ENCODE measurements around the gene PRKRIP1. TPM values are rescaled to one million over a fixed set of nuclear protein-coding genes. Genes with fewer than 3 reads are reported as not detected.
"Not testable (repeated sequence)": the region's sequence is repeated elsewhere in the genome, so short reads cannot be mapped to it uniquely, and the experiment has no call there.

The PRKRIP1 gene
- total and polyA plus RNA-seq, 5 donors, result 14.6 to 20.5 (median 15.3) TPM

- H3K4me1 ChIP-seq (ENCODE audit: control insufficient read depth, insufficient read depth, low read length); DNase-seq; H3K4me3 ChIP-seq (ENCODE audit: low read length); H3K27me3 ChIP-seq (ENCODE audit: control insufficient read depth, insufficient read depth); H3K27ac ChIP-seq (ENCODE audit: low read length); ATAC-seq; intact Hi-C loops (cut with DNase I); H3K9me3 ChIP-seq (ENCODE audit: control insufficient read depth, low read length): not testable (repeated sequence)
- WGBS, result 75% methylated on average over 6 of the region's 7 CpGs
Observed at GRCh38 chr7:102381696-102382425, 14.3 kb upstream of the PRKRIP1 start.

- no peak for DNase-seq
- whole genome bisulfite sequencing, result 95% methylated on average over 6 of the region's 6 CpGs
- Histone ChIP-seq H3K4me3 (ENCODE audit: low read length) (no peak overlapping the region), H3K9me3 (ENCODE audit: control insufficient read depth, low read length) (no peaks in the 10 kb centered on the region), H3K4me1 (ENCODE audit: control insufficient read depth, insufficient read depth, low read length) (no peaks in the 10 kb centered on the region), H3K27me3 (ENCODE audit: control insufficient read depth, insufficient read depth) (no peaks in the 10 kb centered on the region), H3K27ac (ENCODE audit: low read length) (no peak overlapping the region)
- ATAC-seq, result no peak
- intact Hi-C loops (cut with DNase I), result no loop called here
Observed at GRCh38 chr7:102387064-102387463, 9.1 kb upstream of the PRKRIP1 start.

- ATAC-seq (no peak), DNase-seq (no peak)
- 89% methylated on average over 3 of the region's 3 CpGs for WGBS
- intact Hi-C loops (cut with DNase I), result loop anchor here (2.0 to 10.0 kb wide), 3 partner anchors 103 to 109 kb away; partner anchors contain the start of gene SH2B2 (in 2 of the 4)
- Histone ChIP-seq H3K4me1 (ENCODE audit: control insufficient read depth, insufficient read depth, low read length) (no peaks in the 10 kb centered on the region), H3K27ac (ENCODE audit: low read length) (no peak overlapping the region), H3K27me3 (ENCODE audit: control insufficient read depth, insufficient read depth) (no peaks in the 10 kb centered on the region), H3K4me3 (ENCODE audit: low read length) (no peak overlapping the region), H3K9me3 (ENCODE audit: control insufficient read depth, low read length) (no peaks in the 10 kb centered on the region)
Observed at GRCh38 chr7:102389810-102390209, 6.4 kb upstream of the PRKRIP1 start.

- WGBS, result 66% methylated on average over 12 of the region's 12 CpGs
Observed at GRCh38 chr7:102390697-102391484, 5.3 kb upstream of the PRKRIP1 start.

GRCh38 chr7:102392330-102392729 lies 3.8 kb upstream of the PRKRIP1 start:
- 95% methylated on average over 1 of the region's 1 CpG for WGBS
- DNase-seq (no peak), ATAC-seq (no peak)
- Histone ChIP-seq H3K9me3 (ENCODE audit: control insufficient read depth, low read length) (no peaks in the 10 kb centered on the region), H3K27ac (ENCODE audit: low read length) (no peak overlapping the region), H3K27me3 (ENCODE audit: control insufficient read depth, insufficient read depth) (no peaks in the 10 kb centered on the region), H3K4me1 (ENCODE audit: control insufficient read depth, insufficient read depth, low read length) (peaks cover 2% of the 10 kb centered on the region), H3K4me3 (ENCODE audit: low read length) (no peak overlapping the region)
- intact Hi-C loops (cut with DNase I), result loop anchor here in 2 of 4 donors (5.0 to 10.0 kb wide), 2 partner anchors 105 to 108 kb away; partner anchors contain the start of gene SH2B2 (in 2 of the 2)

More at GRCh38 chr7:102390697-102391484, 5.3 kb upstream of the PRKRIP1 start:
- Histone ChIP-seq H3K9me3 (ENCODE audit: control insufficient read depth, low read length) (no peaks in the 10 kb centered on the region), H3K27ac (ENCODE audit: low read length) (no peak overlapping the region), H3K4me1 (ENCODE audit: control insufficient read depth, insufficient read depth, low read length) (no peaks in the 10 kb centered on the region), H3K27me3 (ENCODE audit: control insufficient read depth, insufficient read depth) (no peaks in the 10 kb centered on the region), H3K4me3 (ENCODE audit: low read length) (no peak overlapping the region)
- peak; percentile 81 to 83 for ATAC-seq
- peak; percentile 81 to 92 (median 90) for DNase-seq
- intact Hi-C loops (cut with DNase I), result loop anchor here (2.0 to 10.0 kb wide), 3 partner anchors 104 to 110 kb away; partner anchors contain the start of gene SH2B2 (in 2 of the 4)

- DNase-seq (no peak), ATAC-seq (no peak)
- H3K27ac ChIP-seq (ENCODE audit: low read length), result no peak overlapping the region
- H3K4me3 ChIP-seq (ENCODE audit: low read length), result no peak overlapping the region
- intact Hi-C loops (cut with DNase I), result loop anchor here in 2 of 4 donors (5.0 to 10.0 kb wide), 2 partner anchors 106 to 109 kb away; partner anchors contain the start of gene SH2B2 (in 2 of the 2)
- 85% methylated on average over 9 of the region's 9 CpGs for WGBS
- H3K4me1 ChIP-seq (ENCODE audit: control insufficient read depth, insufficient read depth, low read length), result peaks cover 2% of the 10 kb centered on the region
- H3K27me3 ChIP-seq (ENCODE audit: control insufficient read depth, insufficient read depth), result no peaks in the 10 kb centered on the region
- no peaks in the 10 kb centered on the region for H3K9me3 ChIP-seq (ENCODE audit: control insufficient read depth, low read length)
Observed at GRCh38 chr7:102393467-102393866, 2.7 kb upstream of the PRKRIP1 start.

- DNase-seq (no peak), ATAC-seq (peak in 1 of 2 donors; percentile 19)
- intact Hi-C loops (cut with DNase I), result loop anchor here in 1 of 4 donors (10.0 kb wide), 1 partner anchor 111 kb away; the partner anchor contains the start of gene SH2B2
- Histone ChIP-seq H3K4me3 (ENCODE audit: low read length) (peak overlapping the region; percentile 91), H3K27ac (ENCODE audit: low read length) (peak overlapping the region; percentile 82), H3K4me1 (ENCODE audit: control insufficient read depth, insufficient read depth, low read length) (peaks cover 2% of the 10 kb centered on the region), H3K27me3 (ENCODE audit: control insufficient read depth, insufficient read depth) (no peaks in the 10 kb centered on the region), H3K9me3 (ENCODE audit: control insufficient read depth, low read length) (no peaks in the 10 kb centered on the region)
- WGBS, result 11% methylated on average over 9 of the region's 9 CpGs
Observed at GRCh38 chr7:102395592-102395872, 631 bp upstream of the PRKRIP1 start.

- Histone ChIP-seq H3K9me3 (ENCODE audit: control insufficient read depth, low read length) (no peaks in the 10 kb centered on the region), H3K4me1 (ENCODE audit: control insufficient read depth, insufficient read depth, low read length) (peaks cover 2% of the 10 kb centered on the region), H3K27ac (ENCODE audit: low read length) (peak overlapping the region; percentile 61), H3K4me3 (ENCODE audit: low read length) (peak overlapping the region; percentile 91), H3K27me3 (ENCODE audit: control insufficient read depth, insufficient read depth) (no peaks in the 10 kb centered on the region)
- peak in 1 of 2 donors; percentile 11 for ATAC-seq
- under 1% methylated on average over 12 of the region's 12 CpGs for WGBS
- intact Hi-C loops (cut with DNase I), result loop anchor here in 1 of 4 donors (10.0 kb wide), 1 partner anchor 112 kb away; the partner anchor contains the start of gene SH2B2
- no peak for DNase-seq
Observed at GRCh38 chr7:102396710-102397019, 502 bp downstream of the PRKRIP1 start.

GRCh38 chr7:102398543-102398942 lies 2.4 kb downstream of the PRKRIP1 start:
- Histone ChIP-seq H3K9me3 (ENCODE audit: control insufficient read depth, low read length) (no peaks in the 10 kb centered on the region), H3K27ac (ENCODE audit: low read length) (no peak overlapping the region), H3K27me3 (ENCODE audit: control insufficient read depth, insufficient read depth) (no peaks in the 10 kb centered on the region), H3K4me3 (ENCODE audit: low read length) (no peak overlapping the region), H3K4me1 (ENCODE audit: control insufficient read depth, insufficient read depth, low read length) (peaks cover 2% of the 10 kb centered on the region)
- 95% methylated on average over 8 of the region's 8 CpGs for WGBS
- intact Hi-C loops (cut with DNase I), result loop anchor here in 1 of 4 donors (10.0 kb wide), 1 partner anchor 114 kb away; the partner anchor contains the start of gene SH2B2
- DNase-seq, result no peak
- ATAC-seq, result no peak

- no peak overlapping the region for H3K4me3 ChIP-seq (ENCODE audit: low read length)
- peaks cover 2% of the 10 kb centered on the region for H3K4me1 ChIP-seq (ENCODE audit: control insufficient read depth, insufficient read depth, low read length)
- no peaks in the 10 kb centered on the region for H3K9me3 ChIP-seq (ENCODE audit: control insufficient read depth, low read length)
- 89% methylated on average over 5 of the region's 5 CpGs for WGBS
- intact Hi-C loops (cut with DNase I), result no loop called here
- no peak overlapping the region for H3K27ac ChIP-seq (ENCODE audit: low read length)
- DNase-seq (no peak), ATAC-seq (no peak)
- no peaks in the 10 kb centered on the region for H3K27me3 ChIP-seq (ENCODE audit: control insufficient read depth, insufficient read depth)
Observed at GRCh38 chr7:102400360-102400759, 4.2 kb downstream of the PRKRIP1 start.

GRCh38 chr7:102403563-102403962 lies 7.4 kb downstream of the PRKRIP1 start:
- Histone ChIP-seq H3K4me3 (ENCODE audit: low read length) (no peak overlapping the region), H3K9me3 (ENCODE audit: control insufficient read depth, low read length) (no peaks in the 10 kb centered on the region), H3K27me3 (ENCODE audit: control insufficient read depth, insufficient read depth) (no peaks in the 10 kb centered on the region), H3K27ac (ENCODE audit: low read length) (no peak overlapping the region), H3K4me1 (ENCODE audit: control insufficient read depth, insufficient read depth, low read length) (no peaks in the 10 kb centered on the region)
- WGBS, result 96% methylated on average over 3 of the region's 3 CpGs
- no peak for DNase-seq
- intact Hi-C loops (cut with DNase I), result no loop called here
- ATAC-seq, result no peak
